PC-9 (cell line): Measurements from ENCODE around the gene ENPP3. TPM values are rescaled to one million over a fixed set of nuclear protein-coding genes. Genes with fewer than 3 reads are reported as not detected.
A peak's percentile ranks its signal among the peaks of the same experiment; 100 is the strongest.

ENCODE experiments used
- BruUV-seq: library from RNA; stranded (reverse); fragments of 400-500 nt; replicated peaks from 2 replicates; lab custom pipeline; 2021; lab: Mats Ljungman, UMichigan
- CTCF ChIA-PET: fragments of 300-600 bp; sonication (Branson Sonifier 250); formaldehyde crosslinking; loops from one replicate; lab custom pipeline; 2022; ENCODE audit warnings: antibody characterized with exemption; lab: Charles Lee
- POLR2A ChIA-PET: fragments of 300-600 bp; sonication (Branson Sonifier 250); formaldehyde crosslinking; loops from one replicate; lab custom pipeline; 2022; ENCODE audit warnings: antibody characterized with exemption; ENCODE audit not compliant: unreplicated experiment; lab: Charles Lee
- DNase-seq, 2 experiments: peaks; one replicate each; pipeline versions ENCODE4 v3.0.0 to v3.0.0-alpha.2; 2015 to 2022; ENCODE audit warnings: mixed read lengths in 1 of 2
- H2AFZ ChIP-seq: fragments of 200-600 bp; sonication (generic); 2 replicates; pipeline ENCODE4 v1.8.1; 2017; ENCODE audit warnings: antibody characterized with exemption
- H3F3A ChIP-seq: fragments of 200-600 bp; sonication (generic); 2 replicates; pipeline ENCODE4 v1.8.1; 2017; ENCODE audit warnings: antibody characterized with exemption, mild to moderate bottlenecking, low read depth; ENCODE audit not compliant: insufficient read depth
- H3K27ac ChIP-seq: fragments of 200-600 bp; sonication (generic); 2 replicates; pipeline ENCODE4 v1.6.1; 2016; ENCODE audit warnings: mixed run types
- H3K27me3 ChIP-seq: fragments of 200-600 bp; sonication (generic); 2 replicates; pipeline ENCODE4 v1.6.1; 2016; ENCODE audit warnings: low read depth, mixed run types; ENCODE audit not compliant: insufficient read depth
- H3K36me3 ChIP-seq: fragments of 200-600 bp; sonication (generic); 2 replicates; pipeline ENCODE4 v1.6.1; 2016; ENCODE audit warnings: low read depth, mixed run types
- H3K4me1 ChIP-seq: fragments of 200-600 bp; sonication (generic); replicated peaks from 2 replicates; pipeline ENCODE4 v1.6.1; 2016; ENCODE audit warnings: mixed run types; ENCODE audit not compliant: insufficient read depth
- H3K4me2 ChIP-seq: fragments of 200-600 bp; sonication (generic); 2 replicates; pipeline ENCODE4 v1.6.1; 2017; ENCODE audit warnings: mixed run types
- H3K4me3 ChIP-seq: fragments of 200-600 bp; sonication (generic); 2 replicates; pipeline ENCODE4 v1.6.1; 2016; ENCODE audit warnings: mixed run types
- H3K79me2 ChIP-seq: fragments of 200-600 bp; sonication (generic); 2 replicates; pipeline ENCODE4 v1.6.1; 2017; ENCODE audit warnings: low read depth, mixed run types
- H3K9me2 ChIP-seq: fragments of 200-600 bp; sonication (generic); 2 replicates; pipeline ENCODE4 v1.8.1; 2017; ENCODE audit warnings: mild to moderate bottlenecking; ENCODE audit not compliant: insufficient read depth
- H3K9me3 ChIP-seq: fragments of 200-600 bp; sonication (generic); 2 replicates; pipeline ENCODE4 v1.8.1; 2016; ENCODE audit warnings: low read depth; ENCODE audit not compliant: insufficient read depth
- H4K20me1 ChIP-seq: fragments of 200-600 bp; sonication (generic); 2 replicates; pipeline ENCODE4 v1.8.1; 2017; ENCODE audit not compliant: insufficient read depth
- CTCF ChIP-seq: fragments of 200-600 bp; sonication (generic); conservative IDR thresholded peaks from 2 replicates; pipeline ENCODE4 v1.6.1; 2017; ENCODE audit warnings: mixed run types, antibody characterized with exemption, mild to moderate bottlenecking, moderate library complexity
- EZH2 ChIP-seq: fragments of 200-600 bp; sonication (generic); IDR thresholded peaks from 2 replicates; pipeline ENCODE4 v1.8.0; 2017; ENCODE audit warnings: antibody characterized with exemption, low read depth
- intact Hi-C: fragments of 100-400 bp; cut with micrococcal nuclease; formaldehyde crosslinking; loops from one replicate; pipeline ENCODE4 v1.10.0; 2022; ENCODE audit not compliant: unreplicated experiment
- total RNA-seq: library from RNA; stranded (reverse); gene quantifications from 2 replicates; pipeline ENCODE4 v1.2.3, GENCODE V29; 2021

ENPP3 gene
- total RNA-seq, 1 experiment from 2014 or later, result not detected

- Histone ChIP-seq H3F3A (no peaks in the 10 kb centered on the region), H3K36me3 (no peaks in the 10 kb centered on the region), H4K20me1 (no peaks in the 10 kb centered on the region), H3K4me2 (no peak overlapping the region), H3K27ac (no peak overlapping the region), H3K4me1 (no peaks in the 10 kb centered on the region), H3K9me2 (no peaks in the 10 kb centered on the region), H3K9me3 (no peaks in the 10 kb centered on the region), H2AFZ (peak overlapping the region; percentile 24; the same call in 1 of the 2 replicates), H3K4me3 (no peak overlapping the region), H3K79me2 (no peaks in the 10 kb centered on the region), H3K27me3 (no peaks in the 10 kb centered on the region)
- CTCF ChIA-PET, result no interaction called here
- DNase-seq, result no peak
- TF ChIP-seq EZH2, result no peak
- no peak for TF ChIP-seq CTCF
- intact Hi-C loops, result loop anchor here (1.0 kb wide), 1 partner anchor 129 kb away; no protein-coding TSS in a partner anchor
- BruUV-seq, result no TSS peak
- POLR2A ChIA-PET, result no interaction called here
Measured at GRCh38 chr6:131781687-131782086, 144.6 kb downstream of the ENPP3 start.

- Histone ChIP-seq H3K36me3 (no peaks in the 10 kb centered on the region), H3K4me3 (no peak overlapping the region), H3K9me2 (no peaks in the 10 kb centered on the region), H4K20me1 (no peaks in the 10 kb centered on the region), H3K79me2 (no peaks in the 10 kb centered on the region), H3K27me3 (no peaks in the 10 kb centered on the region), H3K4me2 (no peak overlapping the region), H3K9me3 (no peaks in the 10 kb centered on the region), H3K27ac (no peak overlapping the region), H3K4me1 (no peaks in the 10 kb centered on the region), H2AFZ (no peak overlapping the region), H3F3A (no peaks in the 10 kb centered on the region)
- ChIA-PET CTCF (no interaction called here), POLR2A (interaction anchor here (0.7 kb wide), 1 partner anchor 126 kb away, joined by 3 read pairs; no protein-coding TSS in a partner anchor)
- BruUV-seq, result no TSS peak
- TF ChIP-seq EZH2 (no peak), CTCF (0 out of 2 replicates have a peak, but pooled peaks have one; percentile 36)
- intact Hi-C loops, result loop anchor here (1.0 kb wide), 1 partner anchor 128 kb away; no protein-coding TSS in a partner anchor
- DNase-seq, result no peak
Measured at GRCh38 chr6:131782764-131783163, 145.7 kb downstream of the ENPP3 start.

- no peaks in the 10 kb centered on the region for H3K9me2 ChIP-seq
- H3K4me2 ChIP-seq, result no peak overlapping the region
- H3K27me3 ChIP-seq, result no peaks in the 10 kb centered on the region
- POLR2A ChIA-PET, result no interaction called here
- H2AFZ ChIP-seq, result no peak overlapping the region
- intact Hi-C loops, result no loop called here
- no peak for DNase-seq
- no peaks in the 10 kb centered on the region for H3F3A ChIP-seq
- no peaks in the 10 kb centered on the region for H3K9me3 ChIP-seq
- TF ChIP-seq EZH2, result no peak
- TF ChIP-seq CTCF, result no peak
- no peak overlapping the region for H3K4me3 ChIP-seq
- BruUV-seq, result no TSS peak
- H3K27ac ChIP-seq, result no peak overlapping the region
- H3K79me2 ChIP-seq, result no peaks in the 10 kb centered on the region
- H3K4me1 ChIP-seq, result no peaks in the 10 kb centered on the region
- H3K36me3 ChIP-seq, result no peaks in the 10 kb centered on the region
- CTCF ChIA-PET, result no interaction called here
- H4K20me1 ChIP-seq, result no peaks in the 10 kb centered on the region
Measured at GRCh38 chr6:131784561-131784960, 147.5 kb downstream of the ENPP3 start.
